Kidney (tissue), 22 donors: ENCODE data around the gene ZFAND6. TPM values are rescaled to one million over a fixed set of nuclear protein-coding genes. Genes with fewer than 3 reads are reported as not detected.
"Not testable (repeated sequence)": the region's sequence is repeated elsewhere in the genome, so short reads cannot be mapped to it uniquely, and the experiment has no call there.

Source experiments
- DNase-seq, 5 donors: peaks; one replicate each; pipeline ENCODE4 v3.0.0-alpha.2; 2013 to 2020
- FAIRE-seq: peaks from 2 replicates; lab custom pipeline; 2012; peaks lifted over from hg19 to GRCh38; lab: Jason Lieb, UNC
- H3K27ac ChIP-seq, 2 donors: one replicate each; pipeline ENCODE4 v1.7.0; 2013; ENCODE audit warnings: low read depth in 2 of 2, low read length in 2 of 2, inconsistent platforms in 1 of 2
- H3K27me3 ChIP-seq: one replicate; pipeline ENCODE4 v1.7.1; 2013; ENCODE audit warnings: low read length, inconsistent platforms; ENCODE audit not compliant: control insufficient read depth, insufficient read depth
- H3K36me3 ChIP-seq, 3 donors: one replicate each; pipeline versions ENCODE4 v1.7.0 to v1.7.1; 2013; ENCODE audit warnings: low read length in 3 of 3, control low read depth in 1 of 3, inconsistent platforms in 1 of 3; ENCODE audit not compliant: insufficient read depth in 3 of 3, control insufficient read depth in 2 of 3
- H3K4me1 ChIP-seq, 3 donors: one replicate each; pipeline versions ENCODE4 v1.7.0 to v1.7.1; 2013; ENCODE audit warnings: low read length in 3 of 3, inconsistent platforms in 1 of 3, low read depth in 1 of 3; ENCODE audit not compliant: control insufficient read depth in 2 of 3, insufficient read depth in 2 of 3
- H3K4me3 ChIP-seq, 3 donors: one replicate each; pipeline versions ENCODE4 v1.7.0 to v1.8.1; 2013; ENCODE audit warnings: low read length in 3 of 3, control low read depth in 1 of 3, inconsistent platforms in 1 of 3
- H3K9ac ChIP-seq, 3 donors: one replicate each; pipeline versions ENCODE4 v1.7.0 to v1.7.1; 2013; ENCODE audit warnings: low read length in 3 of 3, control low read depth in 1 of 3, inconsistent platforms in 1 of 3
- H3K9me3 ChIP-seq, 3 donors: one replicate each; pipeline versions ENCODE4 v1.7.0 to v1.7.1; 2013; ENCODE audit warnings: low read length in 3 of 3, control low read depth in 1 of 3, inconsistent platforms in 1 of 3; ENCODE audit not compliant: control insufficient read depth in 2 of 3, insufficient read depth in 1 of 3
- intact Hi-C: fragments of 100-400 bp; cut with DNase I; formaldehyde crosslinking; loops from one replicate; pipeline ENCODE4 v1.11.1; 2022
- long read RNA-seq, 10 donors: library from polyadenylated mRNA in 1 of 10; unstranded in 1 of 10; transcript quantifications; one replicate each; pipeline ENCODE4 v2.0.0 and lab custom pipeline, GENCODE V29; 2021 to 2026
- polyA plus RNA-seq: library from polyadenylated mRNA; stranded (reverse); fragments of 350-450 nt; fragmentation: Illumina TruSeq; extraction: RNeasy Lipid Tissue Mini Kit (QIAGEN cat#74804); gene quantifications from one replicate; pipeline ENCODE4 v1.2.3, GENCODE V29; 2014; ENCODE audit warnings: low read depth, low replicate concordance; ENCODE audit not compliant: insufficient read depth
- total RNA-seq: library from RNA; stranded (reverse); fragmentation: NEBNext Ultra II Directional; extraction: Animal tissue kit (Norgen Biotek cat#: 25700); gene quantifications from one replicate; pipeline ENCODE4 v1.2.1, GENCODE V29; 2021
- TF ChIP-seq, protein P1 (sequence below): IDR thresholded peaks from 3 replicates; pipeline ENCODE4 v1.5.1; 2012; ENCODE audit warnings: mild to moderate bottlenecking, moderate library complexity, borderline replicate concordance; ENCODE audit not compliant: insufficient read depth; ENCODE audit errors: extremely low read depth
- donor health status: control.
- donor health status: control.
- donor health status: control.
- donor health status: control.
- donor health status: control.
- donor health status: DM: yes; HTN: yes; CAD: no.
- donor health status: Normal renal cell carcinoma (clear cell type).

Gene ZFAND6
- total RNA-seq = 72.3 TPM
- 85.7 TPM for polyA plus RNA-seq
- long read RNA-seq, donor 1, transcript ZFAND6-213 (6 exons, 1,446 nt) = minor isoform, 5 of 20 reads
- long read RNA-seq, donor 1, transcript ZFAND6-220 (6 exons, 891 nt) = major isoform, 9 of 20 reads
- long read RNA-seq, donor 1, partial matches to known transcripts = 0 of 20 reads
- long read RNA-seq, donor 1, other reads (novel, unspliced or antisense) = 0 of 20 reads
- long read RNA-seq, donor 2, transcript ZFAND6-220 (6 exons, 891 nt) = major isoform, 13 of 22 reads
- long read RNA-seq, donor 2, partial matches to known transcripts = 0 of 22 reads
- long read RNA-seq, donor 2, other reads (novel, unspliced or antisense) = 0 of 22 reads
- long read RNA-seq, donor 3, transcript ZFAND6-212 (7 exons, 1,602 nt) = minor isoform, 7 of 129 reads
- long read RNA-seq, donor 3, transcript ZFAND6-220 (6 exons, 891 nt) = major isoform, 19 of 129 reads
- long read RNA-seq, donor 3, transcript ZFAND6-213 (6 exons, 1,446 nt) = minor isoform, 9 of 129 reads
- long read RNA-seq, donor 3, partial matches to known transcripts = 88 of 129 reads
- long read RNA-seq, donor 3, other reads (novel, unspliced or antisense) = 0 of 129 reads
- long read RNA-seq, donor 4, transcript ZFAND6-220 (6 exons, 891 nt) = major isoform, 14 of 22 reads
- long read RNA-seq, donor 4, partial matches to known transcripts = 0 of 22 reads
- long read RNA-seq, donor 4, other reads (novel, unspliced or antisense) = 0 of 22 reads
- long read RNA-seq, donor 5, partial matches to known transcripts = 0 of 5 reads
- long read RNA-seq, donor 5, other reads (novel, unspliced or antisense) = 0 of 5 reads
- long read RNA-seq, donor 6, transcript ZFAND6-212 (7 exons, 1,602 nt) = minor isoform, 6 of 166 reads
- long read RNA-seq, donor 6, transcript ZFAND6-213 (6 exons, 1,446 nt) = minor isoform, 11 of 166 reads
- long read RNA-seq, donor 6, transcript ZFAND6-201 (7 exons, 1,814 nt) = minor isoform, 5 of 166 reads
- long read RNA-seq, donor 6, transcript ZFAND6-220 (6 exons, 891 nt) = major isoform, 32 of 166 reads
- long read RNA-seq, donor 6, partial matches to known transcripts = 108 of 166 reads
- long read RNA-seq, donor 6, other reads (novel, unspliced or antisense) = 0 of 166 reads
- long read RNA-seq, donor 7, transcript ZFAND6-220 (6 exons, 891 nt) = major isoform, 25 of 63 reads
- long read RNA-seq, donor 7, transcript ZFAND6-201 (7 exons, 1,814 nt) = minor isoform, 12 of 63 reads
- long read RNA-seq, donor 7, partial matches to known transcripts = 15 of 63 reads
- long read RNA-seq, donor 7, other reads (novel, unspliced or antisense) = 10 of 63 reads
- long read RNA-seq, donor 8, transcript ZFAND6-220 (6 exons, 891 nt) = major isoform, 7 of 22 reads
- long read RNA-seq, donor 8, partial matches to known transcripts = 6 of 22 reads
- long read RNA-seq, donor 8, other reads (novel, unspliced or antisense) = 0 of 22 reads
- long read RNA-seq, donor 9, transcript ZFAND6-201 (7 exons, 1,814 nt) = major isoform, 5 of 17 reads
- long read RNA-seq, donor 9, partial matches to known transcripts = 6 of 17 reads
- long read RNA-seq, donor 9, other reads (novel, unspliced or antisense) = 0 of 17 reads
- long read RNA-seq, donor 10, transcript ZFAND6-220 (6 exons, 891 nt) = major isoform, 8 of 18 reads
- long read RNA-seq, donor 10, partial matches to known transcripts = 0 of 18 reads
- long read RNA-seq, donor 10, other reads (novel, unspliced or antisense) = 0 of 18 reads

DNA sequence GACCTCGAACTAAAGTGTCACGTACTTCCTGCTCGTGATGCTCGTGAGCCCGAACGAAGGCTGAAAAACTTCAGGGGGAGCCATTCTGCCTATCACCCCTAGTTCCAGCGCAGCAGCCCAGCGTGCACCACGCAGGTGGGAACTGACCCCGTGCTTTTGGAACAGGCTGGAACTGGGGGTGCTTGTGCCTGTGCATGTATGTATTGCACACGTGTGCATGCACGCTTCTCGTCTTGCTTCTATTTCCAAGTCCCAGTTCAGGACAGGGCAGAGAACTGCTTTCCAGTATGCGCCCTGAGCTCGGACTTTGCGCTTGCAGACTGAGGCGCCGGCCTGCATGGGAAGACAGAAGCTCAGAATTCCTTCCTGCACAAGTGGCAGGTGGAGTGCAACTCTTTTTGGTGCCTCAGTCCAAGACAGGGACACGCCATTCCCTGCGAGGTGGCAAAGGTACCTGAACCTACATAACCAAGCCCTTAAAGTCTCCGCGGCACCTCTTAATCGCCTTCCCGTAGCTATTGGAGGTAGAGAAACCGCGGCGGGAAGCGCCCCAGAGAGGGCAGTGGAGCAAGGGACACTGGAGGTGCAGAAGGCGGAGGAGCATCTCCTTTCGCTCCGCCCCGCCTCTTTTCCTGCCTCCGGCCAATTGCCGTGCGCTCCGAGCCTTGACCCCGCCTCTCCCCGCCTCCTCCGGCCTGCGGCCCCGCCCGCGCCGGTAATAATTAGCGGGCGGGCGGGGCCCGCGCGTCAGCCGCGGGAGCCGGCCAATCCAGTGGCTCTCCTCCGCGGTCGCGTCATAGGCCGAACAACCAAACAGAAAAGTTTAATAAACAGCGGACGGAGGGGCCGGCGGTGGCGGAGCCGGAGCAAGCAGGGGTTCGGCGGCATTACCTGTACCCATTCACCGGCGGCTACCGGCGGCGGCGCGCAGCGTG lies at the start of gene ZFAND6:
TSS of gene ZFAND6 (plus strand) at position 826 of the 935 bp plus-strand sequence. CDS start 60,669 bp downstream, outside the sequence.
- intact Hi-C loops = no loop called here
- H3K36me3 ChIP-seq = no peaks in the 10 kb centered on the region

DNA sequence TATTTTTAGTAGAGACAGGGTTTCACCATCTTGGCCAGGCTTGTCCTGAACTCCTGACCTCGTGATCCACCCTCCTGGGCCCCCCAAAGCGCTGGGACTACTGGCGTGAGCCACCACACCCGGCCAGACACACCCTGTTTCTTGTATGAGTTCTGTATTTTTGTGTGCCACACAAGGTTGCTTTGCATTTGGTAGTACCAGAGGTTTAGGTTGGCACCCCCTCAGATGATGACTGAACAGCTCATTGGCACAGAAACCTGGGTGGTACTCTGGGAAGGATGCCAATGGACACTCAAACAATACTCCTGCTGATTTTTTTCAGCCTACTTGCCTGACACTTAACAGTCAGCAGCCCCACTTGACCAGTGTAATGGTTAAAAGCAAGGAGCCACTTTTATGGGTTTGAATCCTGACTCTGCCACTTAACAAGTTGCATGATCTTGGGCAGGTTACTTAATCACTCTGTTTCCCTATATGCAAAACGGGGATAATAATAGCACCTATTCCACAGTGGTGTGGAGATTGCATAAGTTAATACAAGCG lies 49.3 kb upstream of the ZFAND6 start:
- Histone ChIP-seq H3K9me3 (no peaks in the 10 kb centered on the region), H3K27me3 (no peaks in the 10 kb centered on the region), H3K27ac (no peak overlapping the region), H3K4me1 (no peaks in the 10 kb centered on the region), H3K36me3 (no peaks in the 10 kb centered on the region), H3K9ac (no peak overlapping the region), H3K4me3 (no peak overlapping the region)
- intact Hi-C loops = no loop called here
- FAIRE-seq (no peak), DNase-seq (no peak)
- TF ChIP-seq, protein P1, sequence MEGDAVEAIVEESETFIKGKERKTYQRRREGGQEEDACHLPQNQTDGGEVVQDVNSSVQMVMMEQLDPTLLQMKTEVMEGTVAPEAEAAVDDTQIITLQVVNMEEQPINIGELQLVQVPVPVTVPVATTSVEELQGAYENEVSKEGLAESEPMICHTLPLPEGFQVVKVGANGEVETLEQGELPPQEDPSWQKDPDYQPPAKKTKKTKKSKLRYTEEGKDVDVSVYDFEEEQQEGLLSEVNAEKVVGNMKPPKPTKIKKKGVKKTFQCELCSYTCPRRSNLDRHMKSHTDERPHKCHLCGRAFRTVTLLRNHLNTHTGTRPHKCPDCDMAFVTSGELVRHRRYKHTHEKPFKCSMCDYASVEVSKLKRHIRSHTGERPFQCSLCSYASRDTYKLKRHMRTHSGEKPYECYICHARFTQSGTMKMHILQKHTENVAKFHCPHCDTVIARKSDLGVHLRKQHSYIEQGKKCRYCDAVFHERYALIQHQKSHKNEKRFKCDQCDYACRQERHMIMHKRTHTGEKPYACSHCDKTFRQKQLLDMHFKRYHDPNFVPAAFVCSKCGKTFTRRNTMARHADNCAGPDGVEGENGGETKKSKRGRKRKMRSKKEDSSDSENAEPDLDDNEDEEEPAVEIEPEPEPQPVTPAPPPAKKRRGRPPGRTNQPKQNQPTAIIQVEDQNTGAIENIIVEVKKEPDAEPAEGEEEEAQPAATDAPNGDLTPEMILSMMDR = no peak

More for the DNA sequence above, at the start of gene ZFAND6:
- H3K27me3 ChIP-seq = no peaks in the 10 kb centered on the region
- peak within 1 kb of the TSS; percentile 89 to 95 for H3K27ac ChIP-seq
- H3K4me1 ChIP-seq = peaks cover 0 to 13% (median 7%) of the 10 kb centered on the region in 3 donors
- peak; percentile 55 for FAIRE-seq
- TF ChIP-seq, protein P1 = no peak
- peak; percentile 96 to 98 (median 98) for DNase-seq
- peak within 1 kb of the TSS; percentile 54 to 87 (median 58) for H3K9ac ChIP-seq
- peak within 1 kb of the TSS; percentile 69 to 90 (median 88) for H3K4me3 ChIP-seq
- H3K9me3 ChIP-seq = no peaks in the 10 kb centered on the region

DNA sequence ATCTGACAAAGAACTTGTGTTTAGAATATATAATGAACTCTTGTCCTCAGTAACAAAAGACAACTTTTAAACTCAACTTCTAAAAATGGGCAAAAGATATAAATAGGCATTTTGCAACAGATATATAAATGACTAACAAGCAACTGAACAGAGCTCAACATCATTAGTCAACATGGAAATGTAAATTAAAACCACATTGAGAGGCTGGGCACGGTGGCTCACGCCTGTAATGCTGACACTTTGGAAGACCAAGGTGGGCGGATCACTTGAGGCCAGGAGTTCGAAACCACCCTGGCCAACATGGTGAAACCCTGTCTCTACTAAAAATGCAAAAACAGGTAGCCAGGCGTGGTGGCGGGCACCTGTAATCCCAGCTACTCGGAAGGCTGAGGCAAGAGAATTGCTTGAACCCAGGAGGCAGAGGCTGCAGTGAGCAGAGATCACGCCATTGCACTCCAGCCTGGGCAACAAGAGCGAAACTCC lies 48.4 kb upstream of the ZFAND6 start:
- FAIRE-seq, H3K9ac ChIP-seq, H3K4me3 ChIP-seq, H3K27me3 ChIP-seq, intact Hi-C loops, DNase-seq, H3K4me1 ChIP-seq, H3K36me3 ChIP-seq, H3K27ac ChIP-seq, H3K9me3 ChIP-seq: not testable (repeated sequence)
